ENCODE results near the gene JUNB.

DNA sequence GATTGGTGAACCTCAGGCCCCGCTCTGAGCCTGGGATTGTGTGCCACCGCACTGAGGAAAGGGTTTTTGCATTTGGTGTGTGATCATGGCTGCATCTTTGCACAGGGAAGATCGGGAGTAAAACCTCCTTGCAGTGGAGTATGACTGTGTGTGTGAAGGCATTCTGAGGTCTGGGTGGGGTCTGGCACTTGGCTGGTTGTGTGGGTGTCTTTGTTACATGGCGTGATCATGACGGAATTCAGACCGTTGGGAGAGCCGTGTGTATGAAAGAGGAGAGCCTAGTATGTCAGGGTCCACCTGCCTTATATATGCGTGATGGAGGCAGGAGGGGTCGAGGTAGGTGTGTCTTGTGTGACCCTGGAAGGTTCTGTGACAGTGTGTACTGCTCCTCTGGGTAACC, 40.4 kb upstream of the JUNB start:
- TF ChIP-seq EZH2 (IDR thresholded peaks at IDR 0.05; ENCODE audit: insufficient read depth, poor library complexity, severe bottlenecking) (no peak), EZH2phosphoT487 (IDR thresholded peaks at IDR 0.05; ENCODE audit: insufficient read depth, low read depth) (no peak)

Measured in GM23248 (cell line).